ENCODE data around the gene KRT40.

DNA sequence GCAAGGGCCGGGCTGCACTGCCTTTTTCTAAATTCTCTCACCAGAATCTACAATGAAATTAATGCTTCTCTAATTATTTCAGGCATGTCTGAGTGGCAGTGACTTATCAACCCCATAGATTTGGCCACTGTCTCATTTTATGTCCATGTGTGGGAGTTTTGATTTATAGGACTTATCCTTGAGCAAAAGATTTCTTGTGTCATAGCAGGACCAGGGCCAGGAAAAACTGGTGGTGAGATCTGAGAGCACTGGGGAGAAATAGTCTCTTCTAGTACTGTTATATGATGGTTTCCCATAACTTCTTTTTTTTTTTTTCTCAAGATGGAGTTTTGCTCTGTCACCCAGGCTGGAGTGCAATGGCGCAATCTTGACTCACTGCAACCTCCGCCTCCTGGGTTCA lies 45.1 kb downstream of the KRT40 start:
- TF ChIP-seq, protein P1, sequence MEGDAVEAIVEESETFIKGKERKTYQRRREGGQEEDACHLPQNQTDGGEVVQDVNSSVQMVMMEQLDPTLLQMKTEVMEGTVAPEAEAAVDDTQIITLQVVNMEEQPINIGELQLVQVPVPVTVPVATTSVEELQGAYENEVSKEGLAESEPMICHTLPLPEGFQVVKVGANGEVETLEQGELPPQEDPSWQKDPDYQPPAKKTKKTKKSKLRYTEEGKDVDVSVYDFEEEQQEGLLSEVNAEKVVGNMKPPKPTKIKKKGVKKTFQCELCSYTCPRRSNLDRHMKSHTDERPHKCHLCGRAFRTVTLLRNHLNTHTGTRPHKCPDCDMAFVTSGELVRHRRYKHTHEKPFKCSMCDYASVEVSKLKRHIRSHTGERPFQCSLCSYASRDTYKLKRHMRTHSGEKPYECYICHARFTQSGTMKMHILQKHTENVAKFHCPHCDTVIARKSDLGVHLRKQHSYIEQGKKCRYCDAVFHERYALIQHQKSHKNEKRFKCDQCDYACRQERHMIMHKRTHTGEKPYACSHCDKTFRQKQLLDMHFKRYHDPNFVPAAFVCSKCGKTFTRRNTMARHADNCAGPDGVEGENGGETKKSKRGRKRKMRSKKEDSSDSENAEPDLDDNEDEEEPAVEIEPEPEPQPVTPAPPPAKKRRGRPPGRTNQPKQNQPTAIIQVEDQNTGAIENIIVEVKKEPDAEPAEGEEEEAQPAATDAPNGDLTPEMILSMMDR (IDR thresholded peaks at IDR 0.05) = no peak
- no peak for TF ChIP-seq POLR2A (IDR thresholded peaks at IDR 0.05)
